ENCODE results near the gene TERF2IP. TPM values are rescaled to one million over a fixed set of nuclear protein-coding genes. Genes with fewer than 3 reads are reported as not detected.

TERF2IP gene
- total RNA-seq, 2 experiments from 2014 or later = 41.6 to 64.3 TPM

DNA sequence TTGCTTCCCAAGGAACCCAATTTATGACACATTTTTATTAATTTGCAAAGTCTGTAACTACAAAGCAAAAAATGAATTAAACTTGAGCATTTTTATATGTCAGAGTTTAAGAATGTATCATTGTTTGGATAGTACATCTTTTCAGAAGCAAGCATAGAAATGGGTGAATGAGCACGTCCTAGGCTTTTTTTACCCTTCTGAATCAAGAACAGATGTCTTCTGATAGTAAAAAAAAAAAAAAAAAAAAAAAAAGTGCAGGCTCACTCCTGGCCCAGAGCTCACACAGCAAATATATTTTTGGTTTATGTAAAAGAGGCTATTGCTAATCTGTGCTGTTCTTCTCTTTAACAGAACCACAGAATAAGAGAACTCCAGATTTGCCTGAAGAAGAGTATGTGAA, 6.3 kb downstream of the TERF2IP start:
- Histone ChIP-seq H2AFZ (ENCODE audit: low read length) (no peak overlapping the region), H3K4me3 (ENCODE audit: low read depth, low read length, poor library complexity, severe bottlenecking) (peak overlapping the region; percentile 16), H3K4me2 (ENCODE audit: low read length) (peak overlapping the region; percentile 87), H3K36me3 (ENCODE audit: insufficient read depth, low read length) (peaks cover 75% of the 10 kb centered on the region), H3K9me2 (ENCODE audit: insufficient read depth, low read length) (no peaks in the 10 kb centered on the region), H4K20me1 (ENCODE audit: insufficient read depth, low read length) (peaks cover 35% of the 10 kb centered on the region), H3K9me3 (ENCODE audit: low read length) (no peaks in the 10 kb centered on the region), H3K79me2 (ENCODE audit: insufficient read depth, low read depth, low read length) (peaks cover 55% of the 10 kb centered on the region), H3K27ac (ENCODE audit: low read depth, low read length, poor library complexity, severe bottlenecking) (peak overlapping the region; percentile 11), H3K4me1 (ENCODE audit: insufficient read depth, low read length, poor library complexity, severe bottlenecking) (peaks cover 44% of the 10 kb centered on the region)
- peak; percentile 16 for DNase-seq (ENCODE audit: low spot score)
- ChIA-PET CTCF (ENCODE audit: unreplicated experiment) (no interaction called here), POLR2A (interaction anchor here (0.6 to 0.7 kb wide), 5 partner anchors 21 to 1356 kb away, joined by 3 to 6 read pairs (median 4); no protein-coding TSS in a partner anchor)
- no peak for TF ChIP-seq EZH2phosphoT487 (IDR thresholded peaks at IDR 0.05; ENCODE audit: borderline replicate concordance, low read depth, low read length)
- TF ChIP-seq, protein P1, sequence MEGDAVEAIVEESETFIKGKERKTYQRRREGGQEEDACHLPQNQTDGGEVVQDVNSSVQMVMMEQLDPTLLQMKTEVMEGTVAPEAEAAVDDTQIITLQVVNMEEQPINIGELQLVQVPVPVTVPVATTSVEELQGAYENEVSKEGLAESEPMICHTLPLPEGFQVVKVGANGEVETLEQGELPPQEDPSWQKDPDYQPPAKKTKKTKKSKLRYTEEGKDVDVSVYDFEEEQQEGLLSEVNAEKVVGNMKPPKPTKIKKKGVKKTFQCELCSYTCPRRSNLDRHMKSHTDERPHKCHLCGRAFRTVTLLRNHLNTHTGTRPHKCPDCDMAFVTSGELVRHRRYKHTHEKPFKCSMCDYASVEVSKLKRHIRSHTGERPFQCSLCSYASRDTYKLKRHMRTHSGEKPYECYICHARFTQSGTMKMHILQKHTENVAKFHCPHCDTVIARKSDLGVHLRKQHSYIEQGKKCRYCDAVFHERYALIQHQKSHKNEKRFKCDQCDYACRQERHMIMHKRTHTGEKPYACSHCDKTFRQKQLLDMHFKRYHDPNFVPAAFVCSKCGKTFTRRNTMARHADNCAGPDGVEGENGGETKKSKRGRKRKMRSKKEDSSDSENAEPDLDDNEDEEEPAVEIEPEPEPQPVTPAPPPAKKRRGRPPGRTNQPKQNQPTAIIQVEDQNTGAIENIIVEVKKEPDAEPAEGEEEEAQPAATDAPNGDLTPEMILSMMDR (conservative IDR thresholded peaks at IDR 0.05; ENCODE audit: low read length) = no peak
- intact Hi-C loops (cut with micrococcal nuclease; ENCODE audit: unreplicated experiment) = no loop called here
- no TSS peak for BruUV-seq (replicated peaks)

DNA sequence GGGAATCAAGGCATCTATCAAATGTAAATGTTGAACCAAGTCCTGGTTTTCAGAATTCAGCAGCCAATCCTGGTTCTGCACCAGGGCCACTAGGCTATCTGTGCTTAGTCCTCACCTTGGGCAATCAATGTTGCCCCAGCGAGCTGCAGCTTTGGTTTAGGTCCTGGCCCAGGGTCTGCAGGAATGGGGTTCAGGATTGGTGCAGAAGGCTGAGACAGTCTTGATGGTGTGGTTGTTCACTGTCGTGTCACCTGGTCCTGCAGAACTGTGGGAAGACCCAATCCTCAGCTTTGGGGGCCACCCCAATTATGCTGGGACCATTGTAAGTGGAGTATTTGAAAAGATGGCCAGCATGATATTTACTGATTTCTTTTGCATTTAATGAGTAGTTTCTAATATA, 10.6 kb downstream of the TERF2IP start:
- Histone ChIP-seq H3K9me2 (ENCODE audit: insufficient read depth, low read length) (no peaks in the 10 kb centered on the region), H4K20me1 (ENCODE audit: insufficient read depth, low read length) (peaks cover 6% of the 10 kb centered on the region; the same call in 1 of the 2 replicates), H3K4me2 (ENCODE audit: low read length) (no peak overlapping the region), H3K36me3 (ENCODE audit: insufficient read depth, low read length) (peaks cover 72% of the 10 kb centered on the region), H3K27ac (ENCODE audit: low read depth, low read length, poor library complexity, severe bottlenecking) (no peak overlapping the region), H3K79me2 (ENCODE audit: insufficient read depth, low read depth, low read length) (peaks cover 13% of the 10 kb centered on the region), H2AFZ (ENCODE audit: low read length) (no peak overlapping the region), H3K9me3 (ENCODE audit: low read length) (no peaks in the 10 kb centered on the region), H3K4me1 (ENCODE audit: insufficient read depth, low read length, poor library complexity, severe bottlenecking) (peaks cover 12% of the 10 kb centered on the region), H3K4me3 (ENCODE audit: low read depth, low read length, poor library complexity, severe bottlenecking) (no peak overlapping the region)
- no peak for TF ChIP-seq EZH2phosphoT487 (IDR thresholded peaks at IDR 0.05; ENCODE audit: borderline replicate concordance, low read depth, low read length)
- TF ChIP-seq, protein P1 (conservative IDR thresholded peaks at IDR 0.05; ENCODE audit: low read length) = no peak
- CTCF ChIA-PET (ENCODE audit: unreplicated experiment) = no interaction called here
- intact Hi-C loops (cut with micrococcal nuclease; ENCODE audit: unreplicated experiment) = no loop called here
- DNase-seq (ENCODE audit: low spot score) = no peak
- POLR2A ChIA-PET = interaction anchor here (1.0 kb wide), 1 partner anchor 104 kb away, joined by 3 read pairs; no protein-coding TSS in a partner anchor
- no TSS peak for BruUV-seq (replicated peaks)

DNA sequence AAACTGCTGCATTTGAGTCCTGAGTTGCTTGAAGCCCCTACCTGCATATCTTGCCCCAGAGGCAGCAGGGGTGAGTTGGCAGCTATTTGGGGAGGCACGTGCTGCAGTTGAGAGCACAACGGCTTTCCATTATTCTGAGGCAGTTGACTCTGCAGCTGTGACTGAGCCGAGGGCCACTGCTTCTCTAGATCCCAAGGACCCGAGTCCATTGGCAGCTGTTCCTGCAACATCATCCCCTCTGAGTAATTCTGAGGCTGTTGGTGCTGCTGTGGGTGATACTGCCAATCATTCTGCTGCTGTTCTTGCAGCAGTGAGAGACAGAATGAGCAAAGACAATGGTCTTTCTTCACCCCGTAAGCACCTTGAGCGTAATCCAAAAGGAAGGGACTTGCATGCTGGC, 12.7 kb downstream of the TERF2IP start:
- CTCF ChIA-PET (ENCODE audit: unreplicated experiment) = no interaction called here
- POLR2A ChIA-PET = interaction anchor here (0.7 kb wide), 2 partner anchors 13 to 16 kb away, joined by 5 to 6 read pairs; no protein-coding TSS in a partner anchor
- H3K4me1 ChIP-seq (ENCODE audit: insufficient read depth, low read length, poor library complexity, severe bottlenecking) = no peaks in the 10 kb centered on the region
- no peak overlapping the region for H2AFZ ChIP-seq (ENCODE audit: low read length)
- no peaks in the 10 kb centered on the region for H4K20me1 ChIP-seq (ENCODE audit: insufficient read depth, low read length)
- H3K4me2 ChIP-seq (ENCODE audit: low read length) = no peak overlapping the region
- H3K9me2 ChIP-seq (ENCODE audit: insufficient read depth, low read length) = no peaks in the 10 kb centered on the region
- H3K36me3 ChIP-seq (ENCODE audit: insufficient read depth, low read length) = peaks cover 54% of the 10 kb centered on the region
- TF ChIP-seq, protein P1 (conservative IDR thresholded peaks at IDR 0.05; ENCODE audit: low read length) = no peak
- no peak for TF ChIP-seq EZH2phosphoT487 (IDR thresholded peaks at IDR 0.05; ENCODE audit: borderline replicate concordance, low read depth, low read length)
- no peak overlapping the region for H3K4me3 ChIP-seq (ENCODE audit: low read depth, low read length, poor library complexity, severe bottlenecking)
- BruUV-seq (replicated peaks) = no TSS peak
- intact Hi-C loops (cut with micrococcal nuclease; ENCODE audit: unreplicated experiment) = no loop called here
- H3K9me3 ChIP-seq (ENCODE audit: low read length) = no peaks in the 10 kb centered on the region
- DNase-seq (ENCODE audit: low spot score) = no peak
- H3K79me2 ChIP-seq (ENCODE audit: insufficient read depth, low read depth, low read length) = no peaks in the 10 kb centered on the region
- no peak overlapping the region for H3K27ac ChIP-seq (ENCODE audit: low read depth, low read length, poor library complexity, severe bottlenecking)

All from OCI-LY7 (cell line).